Measurements from ENCODE around the gene CDHR3.

GRCh38 chr7:106070201-106070551 is 107.1 kb downstream of the CDHR3 start:
- TF ChIP-seq ETV5 (CRISPR knock-in tag; IDR thresholded peaks at IDR 0.05; ENCODE audit: low read depth) (no peak), NCOA4 (IDR thresholded peaks at IDR 0.05; ENCODE audit: partially characterized antibody) (no peak), CREB1 (IDR thresholded peaks at IDR 0.05) (no peak), CREB1 (CRISPR knock-in tag; IDR thresholded peaks at IDR 0.05) (no peak), MAX (CRISPR knock-in tag; IDR thresholded peaks at IDR 0.05) (no peak), CHD2 (IDR thresholded peaks at IDR 0.05; ENCODE audit: low read depth, low read length) (no peak), ZNF407 (IDR thresholded peaks at IDR 0.05; ENCODE audit: low read depth) (no peak), ZNF561 (CRISPR knock-in tag; conservative IDR thresholded peaks at IDR 0.05) (no peak), CTCF (IDR thresholded peaks at IDR 0.05 in 2 of 3, conservative IDR thresholded peaks at IDR 0.05 in 1 of 3; ENCODE audit: insufficient read depth in 2 of 3, low read depth in 1 of 3, low read length in 3 of 3) (no peak), ZBTB33 (CRISPR knock-in tag; IDR thresholded peaks at IDR 0.05) (no peak), ZNF280B (CRISPR knock-in tag; IDR thresholded peaks at IDR 0.05) (no peak), FOXJ3 (CRISPR knock-in tag; IDR thresholded peaks at IDR 0.05) (no peak), HDAC2 (IDR thresholded peaks at IDR 0.05) (no peak), YBX1 (IDR thresholded peaks at IDR 0.05) (no peak), ZNF253 (CRISPR knock-in tag; conservative IDR thresholded peaks at IDR 0.05) (no peak)

Data from K562 (cell line).